BE2C (cell line): ENCODE measurements around the gene TSPAN31.
A peak's percentile ranks its signal among the peaks of the same experiment; 100 is the strongest.

Experiments
- DNase-seq: peaks from one replicate; pipeline ENCODE4 v3.0.0-alpha.2; 2020
- H3K27me3 ChIP-seq: fragments of 250-450 bp; sonication (Bioruptor Pico); 2 replicates; pipeline ENCODE4 v1.5.1; 2020; ENCODE audit warnings: mild to moderate bottlenecking
- H3K36me3 ChIP-seq: fragments of 250-450 bp; sonication (Bioruptor Pico); 2 replicates; pipeline ENCODE4 v1.5.1; 2020; ENCODE audit warnings: mild to moderate bottlenecking
- H3K4me1 ChIP-seq: fragments of 250-450 bp; sonication (Bioruptor Pico); 2 replicates; pipeline ENCODE4 v1.5.1; 2020
- H3K4me3 ChIP-seq: 2 replicates; pipeline ENCODE4 v1.5.1; 2011; ENCODE audit warnings: low read depth, low read length
- H3K9me3 ChIP-seq: fragments of 250-450 bp; sonication (Bioruptor Pico); 2 replicates; pipeline ENCODE4 v1.5.1; 2020
- TF ChIP-seq, protein P1 (sequence below): IDR thresholded peaks from 2 replicates; pipeline ENCODE4 v1.5.1; 2012; ENCODE audit warnings: mild to moderate bottlenecking, low read depth, low read length

TSPAN31 gene

DNA sequence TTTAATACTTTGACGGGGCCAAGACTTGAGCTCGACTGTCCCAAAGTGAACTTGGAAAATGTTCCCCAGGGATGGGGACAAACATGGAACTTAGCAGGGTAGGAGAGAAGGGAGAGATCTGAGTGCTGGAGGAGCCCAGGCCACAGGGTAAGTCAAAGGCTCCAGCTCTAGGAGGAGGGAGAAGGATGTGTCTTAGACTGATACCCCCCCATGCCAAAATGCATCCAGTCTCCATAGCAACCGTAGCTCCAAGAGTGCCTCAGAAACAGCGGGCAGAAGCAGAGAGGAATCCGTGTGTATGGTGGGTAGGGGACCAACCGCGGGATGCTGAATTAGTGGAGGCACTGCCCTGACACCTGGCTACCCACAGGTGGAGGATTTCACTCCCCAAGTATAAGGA lies 5.5 kb upstream of the TSPAN31 start:
- no peaks in the 10 kb centered on the region for H3K9me3 ChIP-seq
- no peaks in the 10 kb centered on the region for H3K36me3 ChIP-seq
- no peak overlapping the region for H3K4me3 ChIP-seq
- no peaks in the 10 kb centered on the region; the same call in 1 of the 2 replicates for H3K4me1 ChIP-seq
- peaks cover 57% of the 10 kb centered on the region for H3K27me3 ChIP-seq
- no peak for DNase-seq
- TF ChIP-seq, protein P1, sequence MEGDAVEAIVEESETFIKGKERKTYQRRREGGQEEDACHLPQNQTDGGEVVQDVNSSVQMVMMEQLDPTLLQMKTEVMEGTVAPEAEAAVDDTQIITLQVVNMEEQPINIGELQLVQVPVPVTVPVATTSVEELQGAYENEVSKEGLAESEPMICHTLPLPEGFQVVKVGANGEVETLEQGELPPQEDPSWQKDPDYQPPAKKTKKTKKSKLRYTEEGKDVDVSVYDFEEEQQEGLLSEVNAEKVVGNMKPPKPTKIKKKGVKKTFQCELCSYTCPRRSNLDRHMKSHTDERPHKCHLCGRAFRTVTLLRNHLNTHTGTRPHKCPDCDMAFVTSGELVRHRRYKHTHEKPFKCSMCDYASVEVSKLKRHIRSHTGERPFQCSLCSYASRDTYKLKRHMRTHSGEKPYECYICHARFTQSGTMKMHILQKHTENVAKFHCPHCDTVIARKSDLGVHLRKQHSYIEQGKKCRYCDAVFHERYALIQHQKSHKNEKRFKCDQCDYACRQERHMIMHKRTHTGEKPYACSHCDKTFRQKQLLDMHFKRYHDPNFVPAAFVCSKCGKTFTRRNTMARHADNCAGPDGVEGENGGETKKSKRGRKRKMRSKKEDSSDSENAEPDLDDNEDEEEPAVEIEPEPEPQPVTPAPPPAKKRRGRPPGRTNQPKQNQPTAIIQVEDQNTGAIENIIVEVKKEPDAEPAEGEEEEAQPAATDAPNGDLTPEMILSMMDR: no peak

DNA sequence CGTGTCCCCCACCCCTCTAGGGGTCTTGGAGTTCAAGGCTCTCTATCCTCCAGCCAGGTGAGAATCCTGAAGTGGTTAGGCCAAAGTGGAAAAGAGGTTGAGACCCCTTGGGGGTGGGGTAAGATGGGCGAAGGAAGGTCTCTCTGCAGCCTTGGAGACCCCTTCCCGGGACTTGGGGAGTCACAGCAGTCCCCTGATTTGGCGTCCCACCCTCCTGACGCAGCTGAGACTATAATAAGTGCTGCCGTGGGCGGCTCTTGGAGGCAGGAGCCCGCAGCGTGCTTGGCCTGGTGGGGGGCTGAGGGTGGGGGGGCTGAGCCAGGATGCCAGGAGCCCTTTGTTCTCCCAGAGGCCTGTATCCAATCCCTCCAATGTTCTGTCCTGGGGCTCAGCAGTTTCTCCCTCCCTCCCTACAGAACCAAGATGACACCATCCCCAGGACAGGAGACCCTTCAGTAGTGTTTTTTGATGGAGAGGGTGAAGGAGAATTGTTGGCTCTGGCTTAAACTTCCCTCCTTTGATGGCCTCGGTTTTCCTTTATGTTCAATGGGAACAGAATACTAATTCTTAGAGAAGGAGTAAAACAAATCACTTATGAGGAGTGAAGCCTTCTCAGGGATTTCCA lies 4.8 kb upstream of the TSPAN31 start:
- H3K4me3 ChIP-seq: no peak overlapping the region
- TF ChIP-seq, protein P1: no peak
- H3K36me3 ChIP-seq: no peaks in the 10 kb centered on the region
- no peaks in the 10 kb centered on the region; the same call in 1 of the 2 replicates for H3K4me1 ChIP-seq
- H3K9me3 ChIP-seq: no peaks in the 10 kb centered on the region
- peaks cover 52% of the 10 kb centered on the region for H3K27me3 ChIP-seq
- DNase-seq: no peak

DNA sequence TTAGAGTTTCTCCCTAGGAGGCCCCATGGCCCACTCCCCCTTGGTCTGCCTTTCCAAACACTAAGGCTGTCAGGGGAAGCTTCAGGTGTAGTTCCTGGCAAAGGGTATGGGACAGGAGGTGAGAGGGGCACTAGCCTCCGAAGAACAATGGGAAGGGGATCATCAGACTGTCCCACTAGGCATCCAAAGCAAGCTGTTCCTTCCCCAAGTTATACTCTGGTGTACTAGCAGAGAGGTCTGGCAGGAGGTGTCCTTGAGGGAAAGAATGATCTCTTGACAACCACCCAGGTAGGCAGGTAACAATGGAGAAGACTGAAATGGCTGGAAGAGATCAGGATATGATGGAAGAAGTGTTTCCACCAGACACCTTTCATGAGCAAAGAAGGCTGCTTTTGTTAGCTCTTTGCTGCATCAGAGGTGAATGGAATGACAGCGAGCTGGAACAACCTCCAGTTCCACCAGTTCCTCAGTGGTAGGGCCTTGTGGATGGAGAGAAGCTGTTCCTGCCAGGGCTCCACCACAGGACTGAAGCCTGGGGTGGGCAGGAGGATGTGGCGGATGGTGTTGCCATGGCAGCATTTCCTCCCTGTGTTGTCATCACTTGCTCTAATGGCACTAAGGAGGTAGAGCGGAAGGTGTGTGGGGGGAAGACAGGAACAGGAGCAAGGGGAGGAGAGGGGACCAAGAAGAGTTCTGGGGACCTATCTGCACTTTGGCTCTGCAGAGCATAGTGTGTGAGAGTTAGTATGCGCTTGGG lies 4.0 kb upstream of the TSPAN31 start:
- TF ChIP-seq, protein P1: no peak
- H3K4me1 ChIP-seq: peaks cover 3% of the 10 kb centered on the region
- peaks cover 44% of the 10 kb centered on the region for H3K27me3 ChIP-seq
- H3K36me3 ChIP-seq: no peaks in the 10 kb centered on the region
- DNase-seq: no peak
- H3K9me3 ChIP-seq: no peaks in the 10 kb centered on the region
- H3K4me3 ChIP-seq: no peak overlapping the region

DNA sequence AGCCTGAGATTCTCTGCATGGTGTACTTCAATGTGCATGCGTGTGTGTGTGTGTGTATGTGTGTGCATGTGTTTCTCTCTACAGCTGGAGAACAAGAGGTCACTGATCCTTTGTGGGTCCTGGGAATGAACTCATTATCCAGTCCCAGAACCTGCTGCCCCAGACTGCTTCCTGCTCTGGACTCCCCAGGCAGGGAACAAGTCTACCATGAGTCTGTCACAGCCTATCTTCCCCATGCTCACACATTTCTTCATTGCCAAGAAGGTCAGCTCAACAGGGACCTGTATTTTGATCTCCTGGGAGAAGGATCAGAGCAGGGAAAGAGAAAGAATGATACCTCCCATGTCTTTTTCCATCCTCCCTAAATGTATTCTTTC lies 3.4 kb upstream of the TSPAN31 start:
- TF ChIP-seq, protein P1: no peak
- peaks cover 4% of the 10 kb centered on the region for H3K36me3 ChIP-seq
- peaks cover 38% of the 10 kb centered on the region for H3K27me3 ChIP-seq
- peaks cover 3% of the 10 kb centered on the region; the same call in 1 of the 2 replicates for H3K4me1 ChIP-seq
- DNase-seq: no peak
- H3K4me3 ChIP-seq: no peak overlapping the region
- H3K9me3 ChIP-seq: no peaks in the 10 kb centered on the region

DNA sequence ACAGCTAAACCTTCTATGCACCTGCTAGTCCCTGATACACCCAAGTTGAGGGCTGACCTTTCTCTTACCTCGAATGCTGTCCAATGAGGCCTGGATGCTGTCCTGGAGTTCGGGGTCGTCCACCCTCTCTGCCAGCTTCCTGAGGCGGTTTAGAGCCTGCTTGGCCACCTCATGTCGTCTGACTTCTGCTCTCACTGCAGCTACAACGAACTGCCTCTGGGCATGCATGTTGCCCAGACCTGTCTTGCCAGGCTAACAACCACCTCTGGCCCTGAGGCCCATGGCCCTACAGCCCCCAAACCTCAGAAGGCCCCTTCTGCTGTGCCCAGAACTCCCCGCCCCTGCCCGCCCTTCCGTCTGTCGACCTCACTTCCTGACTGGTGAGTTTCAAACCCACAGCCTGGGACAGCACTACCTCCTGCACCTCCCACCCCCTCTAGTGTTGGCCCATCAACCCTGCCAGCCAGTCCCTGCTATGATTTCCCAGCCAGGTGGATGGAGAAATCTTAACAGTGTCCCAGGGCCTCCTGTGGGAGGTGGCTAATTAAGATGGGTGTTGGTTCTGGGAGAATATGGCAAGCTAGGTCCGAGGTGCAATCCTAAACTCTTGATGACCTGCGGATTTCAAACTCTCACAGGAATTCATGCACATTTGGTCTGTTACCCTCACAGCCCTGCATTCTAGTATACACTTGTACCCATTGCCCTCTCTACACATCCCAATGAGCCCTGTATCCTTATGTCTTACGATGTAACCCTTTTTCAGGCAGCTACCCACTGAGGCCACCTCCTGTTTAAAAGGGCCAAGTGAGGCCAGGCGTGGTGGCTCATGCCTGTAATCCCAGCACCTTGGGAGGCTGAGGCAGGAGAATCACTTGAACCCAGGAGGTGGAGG lies 2.7 kb upstream of the TSPAN31 start:
- Histone ChIP-seq H3K36me3 (peaks cover 8% of the 10 kb centered on the region), H3K4me3 (no peak overlapping the region), H3K4me1 (peaks cover 3% of the 10 kb centered on the region; the same call in 1 of the 2 replicates), H3K27me3 (peaks cover 31% of the 10 kb centered on the region), H3K9me3 (no peaks in the 10 kb centered on the region)
- TF ChIP-seq, protein P1: peak; percentile 6; the same call in 1 of the 2 replicates
- DNase-seq: no peak
